ENCODE data around the gene TCAP. TPM values are rescaled to one million over a fixed set of nuclear protein-coding genes. Genes with fewer than 3 reads are reported as not detected.

The TCAP gene
- total RNA-seq, 1 experiment from 2014 or later: 0.54 TPM

DNA sequence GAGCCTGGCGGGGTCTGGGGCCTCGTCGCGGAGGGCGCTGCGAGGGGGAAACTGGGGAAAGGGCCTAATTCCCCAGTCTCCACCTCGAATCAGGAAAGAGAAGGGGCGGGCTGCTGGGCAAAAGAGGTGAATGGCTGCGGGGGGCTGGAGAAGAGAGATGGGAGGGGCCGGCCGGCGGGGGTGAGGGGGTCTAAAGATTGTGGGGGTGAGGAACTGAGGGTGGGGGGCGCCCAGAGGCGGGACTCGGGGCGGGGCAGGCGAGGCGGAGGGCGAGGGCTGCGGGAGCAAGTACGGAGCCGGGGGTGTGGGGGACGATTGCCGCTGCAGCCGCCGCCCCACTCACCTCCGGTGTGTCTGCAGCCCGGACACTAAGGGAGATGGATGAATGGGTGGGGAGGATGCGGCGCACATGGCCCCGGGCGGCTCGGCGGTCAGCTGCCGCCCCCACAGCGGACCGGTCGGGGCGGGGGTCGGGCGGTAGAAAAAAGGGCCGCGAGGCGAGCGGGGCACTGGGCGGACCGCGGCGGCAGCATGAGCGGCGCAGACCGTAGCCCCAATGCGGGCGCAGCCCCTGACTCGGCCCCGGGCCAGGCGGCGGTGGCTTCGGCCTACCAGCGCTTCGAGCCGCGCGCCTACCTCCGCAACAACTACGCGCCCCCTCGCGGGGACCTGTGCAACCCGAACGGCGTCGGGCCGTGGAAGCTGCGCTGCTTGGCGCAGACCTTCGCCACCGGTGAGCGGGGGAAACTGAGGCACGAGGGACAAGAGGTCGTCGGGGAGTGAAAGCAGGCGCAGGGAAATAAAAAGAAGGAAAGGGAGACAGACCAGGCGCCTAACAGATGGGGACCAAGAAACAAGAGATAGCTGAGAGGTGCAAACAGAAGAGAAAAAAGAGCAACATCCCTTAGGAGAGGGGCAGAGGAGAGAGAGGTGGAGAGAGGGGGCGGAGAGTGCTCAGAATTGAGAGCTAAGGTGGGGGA lies 3.1 kb downstream of the TCAP start, which contains the start of gene PNMT:
Gene PNMT (plus strand): TSS at position 509 of the 980 bp plus-strand sequence. CDS start 23 bp downstream, at position 532.
- POLR2A ChIA-PET (ENCODE audit: low non-redundant PET): no interaction called here
- intact Hi-C loops (cut with micrococcal nuclease; ENCODE audit: unreplicated experiment): no loop called here
- Histone ChIP-seq H3K4me3 (ENCODE audit: low read depth, low read length, poor library complexity, severe bottlenecking) (peak within 1 kb of the TSS; percentile 23), H3K9me3 (ENCODE audit: low read depth, low read length, poor library complexity, severe bottlenecking) (no peaks in the 10 kb centered on the region), H3K27me3 (replicated peaks; ENCODE audit: insufficient read depth, low read depth, low read length, poor library complexity) (no peaks in the 10 kb centered on the region), H3K4me1 (ENCODE audit: insufficient read depth, low read length, poor library complexity, severe bottlenecking) (no peaks in the 10 kb centered on the region), H3K27ac (ENCODE audit: low read depth, low read length, poor library complexity, severe bottlenecking) (no peak within 1 kb of the TSS), H3K36me3 (ENCODE audit: insufficient read depth, low read length, poor library complexity, severe bottlenecking) (no peaks in the 10 kb centered on the region)
- no TSS peak for BruUV-seq (replicated peaks)
- TF ChIP-seq, protein P1, sequence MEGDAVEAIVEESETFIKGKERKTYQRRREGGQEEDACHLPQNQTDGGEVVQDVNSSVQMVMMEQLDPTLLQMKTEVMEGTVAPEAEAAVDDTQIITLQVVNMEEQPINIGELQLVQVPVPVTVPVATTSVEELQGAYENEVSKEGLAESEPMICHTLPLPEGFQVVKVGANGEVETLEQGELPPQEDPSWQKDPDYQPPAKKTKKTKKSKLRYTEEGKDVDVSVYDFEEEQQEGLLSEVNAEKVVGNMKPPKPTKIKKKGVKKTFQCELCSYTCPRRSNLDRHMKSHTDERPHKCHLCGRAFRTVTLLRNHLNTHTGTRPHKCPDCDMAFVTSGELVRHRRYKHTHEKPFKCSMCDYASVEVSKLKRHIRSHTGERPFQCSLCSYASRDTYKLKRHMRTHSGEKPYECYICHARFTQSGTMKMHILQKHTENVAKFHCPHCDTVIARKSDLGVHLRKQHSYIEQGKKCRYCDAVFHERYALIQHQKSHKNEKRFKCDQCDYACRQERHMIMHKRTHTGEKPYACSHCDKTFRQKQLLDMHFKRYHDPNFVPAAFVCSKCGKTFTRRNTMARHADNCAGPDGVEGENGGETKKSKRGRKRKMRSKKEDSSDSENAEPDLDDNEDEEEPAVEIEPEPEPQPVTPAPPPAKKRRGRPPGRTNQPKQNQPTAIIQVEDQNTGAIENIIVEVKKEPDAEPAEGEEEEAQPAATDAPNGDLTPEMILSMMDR (conservative IDR thresholded peaks at IDR 0.05; ENCODE audit: low read depth, low read length): peak; percentile 62
- no peak for TF ChIP-seq EZH2 (IDR thresholded peaks at IDR 0.05; ENCODE audit: borderline replicate concordance, low read depth, low read length, poor library complexity, severe bottlenecking)
- DNase-seq (ENCODE audit: low spot score): peak; percentile 52
- CTCF ChIA-PET: interaction anchor here (0.9 to 1.0 kb wide), 2 partner anchors 33 to 47 kb away, joined by 3 to 4 read pairs; no protein-coding TSS in a partner anchor

DNA sequence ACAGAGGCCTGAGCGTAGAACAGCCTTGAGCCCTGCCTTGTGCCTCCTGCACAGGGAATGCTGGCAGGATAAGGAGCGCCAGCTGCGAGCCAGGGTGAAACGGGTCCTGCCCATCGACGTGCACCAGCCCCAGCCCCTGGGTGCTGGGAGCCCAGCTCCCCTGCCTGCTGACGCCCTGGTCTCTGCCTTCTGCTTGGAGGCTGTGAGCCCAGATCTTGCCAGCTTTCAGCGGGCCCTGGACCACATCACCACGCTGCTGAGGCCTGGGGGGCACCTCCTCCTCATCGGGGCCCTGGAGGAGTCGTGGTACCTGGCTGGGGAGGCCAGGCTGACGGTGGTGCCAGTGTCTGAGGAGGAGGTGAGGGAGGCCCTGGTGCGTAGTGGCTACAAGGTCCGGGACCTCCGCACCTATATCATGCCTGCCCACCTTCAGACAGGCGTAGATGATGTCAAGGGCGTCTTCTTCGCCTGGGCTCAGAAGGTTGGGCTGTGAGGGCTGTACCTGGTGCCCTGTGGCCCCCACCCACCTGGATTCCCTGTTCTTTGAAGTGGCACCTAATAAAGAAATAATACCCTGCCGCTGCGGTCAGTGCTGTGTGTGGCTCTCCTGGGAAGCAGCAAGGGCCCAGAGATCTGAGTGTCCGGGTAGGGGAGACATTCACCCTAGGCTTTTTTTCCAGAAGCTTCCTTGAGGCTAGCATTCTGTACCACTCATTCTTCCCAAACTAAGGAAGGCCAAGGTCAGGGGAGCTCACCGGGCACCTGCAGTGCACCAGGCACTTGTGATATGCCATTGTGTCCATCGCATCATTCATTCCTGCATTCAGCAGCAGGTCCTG lies 5.0 kb downstream of the TCAP start:
- no peak for DNase-seq (ENCODE audit: low spot score)
- POLR2A ChIA-PET (ENCODE audit: low non-redundant PET): no interaction called here
- H3K9me3 ChIP-seq (ENCODE audit: low read depth, low read length, poor library complexity, severe bottlenecking): no peaks in the 10 kb centered on the region
- no peaks in the 10 kb centered on the region for H3K4me1 ChIP-seq (ENCODE audit: insufficient read depth, low read length, poor library complexity, severe bottlenecking)
- H3K36me3 ChIP-seq (ENCODE audit: insufficient read depth, low read length, poor library complexity, severe bottlenecking): no peaks in the 10 kb centered on the region
- intact Hi-C loops (cut with micrococcal nuclease; ENCODE audit: unreplicated experiment): no loop called here
- CTCF ChIA-PET: interaction anchor here (0.6 kb wide), 1 partner anchor 47 kb away, joined by 6 read pairs; no protein-coding TSS in a partner anchor
- no peak for TF ChIP-seq EZH2 (IDR thresholded peaks at IDR 0.05; ENCODE audit: borderline replicate concordance, low read depth, low read length, poor library complexity, severe bottlenecking)
- TF ChIP-seq, protein P1 (conservative IDR thresholded peaks at IDR 0.05; ENCODE audit: low read depth, low read length): no peak
- H3K27me3 ChIP-seq (replicated peaks; ENCODE audit: insufficient read depth, low read depth, low read length, poor library complexity): no peaks in the 10 kb centered on the region
- BruUV-seq (replicated peaks): no TSS peak
- H3K4me3 ChIP-seq (ENCODE audit: low read depth, low read length, poor library complexity, severe bottlenecking): no peak overlapping the region
- no peak overlapping the region for H3K27ac ChIP-seq (ENCODE audit: low read depth, low read length, poor library complexity, severe bottlenecking)

DNA sequence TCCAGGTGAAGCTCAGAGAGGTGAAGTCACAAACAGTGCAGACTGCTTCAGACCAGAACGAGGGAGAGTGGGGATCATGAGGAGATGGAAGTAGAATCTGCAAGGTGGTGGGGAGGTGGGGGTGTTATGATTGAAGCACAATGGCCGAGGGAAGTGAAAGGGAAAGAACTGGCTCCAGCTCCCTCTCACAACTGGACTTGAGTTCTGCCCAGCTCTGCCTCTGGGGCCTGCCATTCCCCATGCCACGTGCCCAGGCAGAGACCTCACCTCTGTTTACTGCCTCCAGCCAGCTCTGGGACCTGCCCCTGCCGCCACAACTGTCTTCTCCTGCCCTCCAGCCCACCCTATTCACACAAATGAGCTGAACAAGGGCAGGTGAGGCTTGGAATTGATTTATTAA lies 5.6 kb downstream of the TCAP start:
- BruUV-seq (replicated peaks): no TSS peak
- DNase-seq (ENCODE audit: low spot score): no peak
- H3K4me1 ChIP-seq (ENCODE audit: insufficient read depth, low read length, poor library complexity, severe bottlenecking): no peaks in the 10 kb centered on the region
- no peaks in the 10 kb centered on the region for H3K9me3 ChIP-seq (ENCODE audit: low read depth, low read length, poor library complexity, severe bottlenecking)
- intact Hi-C loops (cut with micrococcal nuclease; ENCODE audit: unreplicated experiment): no loop called here
- CTCF ChIA-PET: interaction anchor here (0.6 kb wide), 1 partner anchor 48 kb away, joined by 6 read pairs; no protein-coding TSS in a partner anchor
- no peaks in the 10 kb centered on the region for H3K36me3 ChIP-seq (ENCODE audit: insufficient read depth, low read length, poor library complexity, severe bottlenecking)
- TF ChIP-seq, protein P1 (conservative IDR thresholded peaks at IDR 0.05; ENCODE audit: low read depth, low read length): no peak
- no peak for TF ChIP-seq EZH2 (IDR thresholded peaks at IDR 0.05; ENCODE audit: borderline replicate concordance, low read depth, low read length, poor library complexity, severe bottlenecking)
- H3K27me3 ChIP-seq (replicated peaks; ENCODE audit: insufficient read depth, low read depth, low read length, poor library complexity): no peaks in the 10 kb centered on the region
- H3K4me3 ChIP-seq (ENCODE audit: low read depth, low read length, poor library complexity, severe bottlenecking): no peak overlapping the region
- POLR2A ChIA-PET (ENCODE audit: low non-redundant PET): no interaction called here
- no peak overlapping the region for H3K27ac ChIP-seq (ENCODE audit: low read depth, low read length, poor library complexity, severe bottlenecking)
